Measurements from ENCODE around the gene DUSP5. TPM values are rescaled to one million over a fixed set of nuclear protein-coding genes. Genes with fewer than 3 reads are reported as not detected.
A peak's percentile ranks its signal among the peaks of the same experiment; 100 is the strongest.

The DUSP5 gene
- total and polyA plus RNA-seq, 10 of the 15 experiments (the other 5 are each of a cell fraction or from before 2014, with no cell fraction given): 2.1 to 95.9 (median 23.4) TPM

GRCh38 chr10:110486680-110487410 lies 10.9 kb upstream of the DUSP5 start:
- POLR2A ChIA-PET: interaction anchor here (1.6 kb wide), 1 partner anchor 72 kb away, joined by 5 read pairs; no protein-coding TSS in a partner anchor

GRCh38 chr10:110487411-110488331 lies 10.0 kb upstream of the DUSP5 start:
- Histone ChIP-seq H3K4me2 (ENCODE audit: control insufficient read depth, insufficient read depth) (no peak overlapping the region), H3K27ac (ENCODE audit: control insufficient read depth, insufficient read depth) (no peak overlapping the region), H3K9ac (ENCODE audit: control insufficient read depth, insufficient read depth, low read length) (no peak overlapping the region), H3K27me3 (replicated peaks in 1 of 2; ENCODE audit: control insufficient read depth in 2 of 2, insufficient read depth in 2 of 2, low read length in 1 of 2) (peaks cover 0 to 1% of the 10 kb centered on the region in 2 experiments; a peak in 2 of 4 replicates), H4K20me1 (ENCODE audit: control insufficient read depth, insufficient read depth) (no peaks in the 10 kb centered on the region), H3K4me3 (no peak overlapping the region), H2AFZ (ENCODE audit: control insufficient read depth, low read depth, low read length) (no peak overlapping the region), H3K4me1 (ENCODE audit: control insufficient read depth, insufficient read depth, low read length) (peaks cover 6% of the 10 kb centered on the region), H3K9me3 (replicated peaks; ENCODE audit: control insufficient read depth, insufficient read depth, low read length) (no peaks in the 10 kb centered on the region), H3K79me2 (ENCODE audit: control insufficient read depth, insufficient read depth, low read length) (no peaks in the 10 kb centered on the region), H3K36me3 (ENCODE audit: control insufficient read depth in 2 of 2, insufficient read depth in 2 of 2, low read length in 1 of 2) (no peaks in the 10 kb centered on the region)
- WGBS (ENCODE audit: insufficient coverage, insufficient replicate concordance, low lambda C conversion rate, missing lambda C conversion rate): 75% methylated on average over 6 of the region's 6 CpGs
- intact Hi-C loops (cut with micrococcal nuclease; ENCODE audit: unreplicated experiment): no loop called here
- POLR2A ChIA-PET: interaction anchor here (1.6 kb wide), 1 partner anchor 72 kb away, joined by 5 read pairs; no protein-coding TSS in a partner anchor
- SMC1A ChIA-PET (ENCODE audit: uncharacterized antibody, unreplicated experiment): interaction anchor here (1.2 kb wide), 2 partner anchors 45 to 75 kb away, joined by 3 read pairs; no protein-coding TSS in a partner anchor
- RAD21 ChIA-PET (ENCODE audit: unreplicated experiment): interaction anchor here (1.2 kb wide), 1 partner anchor 161 kb away, joined by 3 read pairs; no protein-coding TSS in a partner anchor
- DNase-seq (ENCODE audit: low read depth, low spot score): no peak
- CTCF ChIA-PET: no interaction called here
- no peak for FAIRE-seq
- ATAC-seq: peak; percentile 16; the same call in 1 of the 3 replicates
- in situ Hi-C loops (cut with MboI): no loop called here
- BruUV-seq (replicated peaks): no TSS peak
- no peak for TF ChIP-seq ZSCAN29 (IDR thresholded peaks at IDR 0.05)
- no peak for TF ChIP-seq IRF3 (IDR thresholded peaks at IDR 0.05)
- TF ChIP-seq CHD4 (IDR thresholded peaks at IDR 0.05): no peak
- TF ChIP-seq, protein P1, sequence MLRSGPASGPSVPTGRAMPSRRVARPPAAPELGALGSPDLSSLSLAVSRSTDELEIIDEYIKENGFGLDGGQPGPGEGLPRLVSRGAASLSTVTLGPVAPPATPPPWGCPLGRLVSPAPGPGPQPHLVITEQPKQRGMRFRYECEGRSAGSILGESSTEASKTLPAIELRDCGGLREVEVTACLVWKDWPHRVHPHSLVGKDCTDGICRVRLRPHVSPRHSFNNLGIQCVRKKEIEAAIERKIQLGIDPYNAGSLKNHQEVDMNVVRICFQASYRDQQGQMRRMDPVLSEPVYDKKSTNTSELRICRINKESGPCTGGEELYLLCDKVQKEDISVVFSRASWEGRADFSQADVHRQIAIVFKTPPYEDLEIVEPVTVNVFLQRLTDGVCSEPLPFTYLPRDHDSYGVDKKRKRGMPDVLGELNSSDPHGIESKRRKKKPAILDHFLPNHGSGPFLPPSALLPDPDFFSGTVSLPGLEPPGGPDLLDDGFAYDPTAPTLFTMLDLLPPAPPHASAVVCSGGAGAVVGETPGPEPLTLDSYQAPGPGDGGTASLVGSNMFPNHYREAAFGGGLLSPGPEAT (IDR thresholded peaks at IDR 0.05; ENCODE audit: low read depth): no peak
- TF ChIP-seq CTCF (IDR thresholded peaks at IDR 0.05 in 2 of 3, conservative IDR thresholded peaks at IDR 0.05 in 1 of 3; ENCODE audit: control insufficient read depth in 2 of 3, extremely low read depth in 1 of 3, insufficient read depth in 1 of 3, low read depth in 3 of 3, low read length in 3 of 3): no peak
- no peak for TF ChIP-seq RELA (IDR thresholded peaks at IDR 0.05; ENCODE audit: borderline replicate concordance, partially characterized antibody)
- no peak for TF ChIP-seq POLR2AphosphoS5 (IDR thresholded peaks at IDR 0.05; ENCODE audit: low read length)

More at GRCh38 chr10:110486680-110487410, 10.9 kb upstream of the DUSP5 start:
- ATAC-seq: peak; percentile 51
- Histone ChIP-seq H4K20me1 (ENCODE audit: control insufficient read depth, insufficient read depth) (no peaks in the 10 kb centered on the region), H3K4me2 (ENCODE audit: control insufficient read depth, insufficient read depth) (no peak overlapping the region), H3K27me3 (replicated peaks in 1 of 2; ENCODE audit: control insufficient read depth in 2 of 2, insufficient read depth in 2 of 2, low read length in 1 of 2) (peaks cover 0 to 1% of the 10 kb centered on the region in 2 experiments; a peak in 2 of 4 replicates), H3K27ac (ENCODE audit: control insufficient read depth, insufficient read depth) (no peak overlapping the region), H2AFZ (ENCODE audit: control insufficient read depth, low read depth, low read length) (no peak overlapping the region), H3K9me3 (replicated peaks; ENCODE audit: control insufficient read depth, insufficient read depth, low read length) (no peaks in the 10 kb centered on the region), H3K36me3 (ENCODE audit: control insufficient read depth in 2 of 2, insufficient read depth in 2 of 2, low read length in 1 of 2) (no peaks in the 10 kb centered on the region), H3K9ac (ENCODE audit: control insufficient read depth, insufficient read depth, low read length) (no peak overlapping the region), H3K4me3 (no peak overlapping the region), H3K79me2 (ENCODE audit: control insufficient read depth, insufficient read depth, low read length) (no peaks in the 10 kb centered on the region), H3K4me1 (ENCODE audit: control insufficient read depth, insufficient read depth, low read length) (peaks cover 6% of the 10 kb centered on the region)
- 71% methylated on average over 11 of the region's 11 CpGs for WGBS (ENCODE audit: insufficient coverage, insufficient replicate concordance, low lambda C conversion rate, missing lambda C conversion rate)
- DNase-seq (ENCODE audit: low read depth, low spot score): no peak
- CTCF ChIA-PET: no interaction called here
- FAIRE-seq: no peak
- no TSS peak for BruUV-seq (replicated peaks)
- in situ Hi-C loops (cut with MboI): no loop called here
- SMC1A ChIA-PET (ENCODE audit: uncharacterized antibody, unreplicated experiment): interaction anchor here (1.2 kb wide), 2 partner anchors 44 to 74 kb away, joined by 3 read pairs; no protein-coding TSS in a partner anchor
- no peak for TF ChIP-seq JUNB (IDR thresholded peaks at IDR 0.05)
- TF ChIP-seq PAX5 (IDR thresholded peaks at IDR 0.05; ENCODE audit: borderline replicate concordance, low read depth, low read length): 0 out of 2 replicates have a peak, but pooled peaks have one; percentile 46
- intact Hi-C loops (cut with micrococcal nuclease; ENCODE audit: unreplicated experiment): no loop called here
- RAD21 ChIA-PET (ENCODE audit: unreplicated experiment): interaction anchor here (1.2 kb wide), 1 partner anchor 161 kb away, joined by 3 read pairs; no protein-coding TSS in a partner anchor
